NCI-H1048 (cell line): ENCODE results near the gene OR6C70.
"Not testable (repeated sequence)": the region's sequence is repeated elsewhere in the genome, so short reads cannot be mapped to it uniquely, and the experiment has no call there.

Experiments used
- DNase-seq: peaks from one replicate; lab custom pipeline; 2025; lab: John Stamatoyannopoulos, UW

OR6C70 gene

GRCh38 chr12:55470088-55470829 is at the start of gene OR6C70:
Gene OR6C70 (minus strand): TSS chr12:55470138. CDS start chr12:55470138, 0 bp downstream.
- no peak for DNase-seq

DNA sequence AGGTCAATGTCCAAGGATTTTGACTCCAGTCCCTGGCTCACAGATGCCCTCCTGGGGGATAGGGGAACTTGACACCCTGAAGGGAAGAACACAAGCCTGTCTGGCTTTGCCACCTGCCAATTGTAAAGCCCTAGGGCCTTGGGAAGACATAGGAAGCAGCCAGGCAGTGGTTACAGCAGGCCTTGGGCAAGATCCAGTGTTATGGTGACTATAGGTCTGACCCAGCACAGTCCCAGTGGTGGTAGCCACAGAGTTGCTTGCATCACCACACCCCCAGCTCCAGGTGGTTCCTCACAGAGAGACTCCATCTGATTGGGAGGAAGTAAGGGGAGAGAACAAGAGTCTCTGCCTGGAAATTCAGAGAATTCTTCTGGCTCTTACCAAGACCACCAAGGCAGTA is 46.5 kb upstream of the OR6C70 start:
- no peak for DNase-seq

GRCh38 chr12:55515696-55516095 is 45.8 kb upstream of the OR6C70 start:
- DNase-seq = no peak

- DNase-seq = no peak
Measured at GRCh38 chr12:55501601-55502000, 31.7 kb upstream of the OR6C70 start.

GRCh38 chr12:55499810-55500252 is 29.9 kb upstream of the OR6C70 start:
- DNase-seq = no peak

DNA sequence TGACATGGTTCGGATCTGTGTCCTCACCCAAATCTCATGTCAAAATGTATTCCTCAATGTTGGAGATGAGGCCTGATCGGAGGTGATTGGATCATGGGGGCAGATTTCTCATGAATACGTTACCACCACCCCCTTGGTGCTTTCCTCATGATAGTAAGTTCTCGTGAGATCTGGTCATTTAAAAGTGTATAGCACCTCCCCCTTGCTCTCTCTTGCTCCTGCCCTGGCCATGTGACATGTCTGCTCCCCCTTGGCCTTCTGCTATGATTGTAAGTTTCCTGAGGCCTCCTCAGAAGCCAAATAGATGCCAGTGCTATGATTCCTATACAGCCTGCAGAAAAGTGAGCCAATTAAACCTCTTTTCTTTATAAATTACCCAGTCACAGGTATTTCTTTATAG is 29.3 kb upstream of the OR6C70 start:
- no peak for DNase-seq

DNA sequence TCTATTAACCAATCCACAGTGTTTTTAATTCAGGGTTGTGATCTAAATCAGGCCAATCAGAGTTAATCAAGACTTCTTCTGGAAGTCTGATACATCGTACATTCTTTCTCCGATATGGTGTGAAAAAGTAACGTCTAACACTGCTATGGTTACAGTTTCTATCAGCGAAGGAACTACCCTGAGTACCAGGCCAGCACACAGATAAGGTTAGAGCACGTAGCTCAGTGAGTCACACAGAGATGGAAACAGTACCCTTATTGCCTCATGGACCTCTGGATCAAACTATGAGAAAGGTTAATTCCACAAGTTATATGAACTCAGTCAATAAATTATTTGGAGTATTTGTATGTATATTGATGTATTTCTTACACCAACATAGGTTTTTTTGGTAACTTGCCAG is 25.6 kb upstream of the OR6C70 start:
- DNase-seq = no peak

- DNase-seq = no peak
Measured at GRCh38 chr12:55492078-55492477, 22.1 kb upstream of the OR6C70 start, which contains the start of gene OR6C68. Gene OR6C68 (plus strand): TSS chr12:55492378. CDS start chr12:55492378, 0 bp downstream.

DNA sequence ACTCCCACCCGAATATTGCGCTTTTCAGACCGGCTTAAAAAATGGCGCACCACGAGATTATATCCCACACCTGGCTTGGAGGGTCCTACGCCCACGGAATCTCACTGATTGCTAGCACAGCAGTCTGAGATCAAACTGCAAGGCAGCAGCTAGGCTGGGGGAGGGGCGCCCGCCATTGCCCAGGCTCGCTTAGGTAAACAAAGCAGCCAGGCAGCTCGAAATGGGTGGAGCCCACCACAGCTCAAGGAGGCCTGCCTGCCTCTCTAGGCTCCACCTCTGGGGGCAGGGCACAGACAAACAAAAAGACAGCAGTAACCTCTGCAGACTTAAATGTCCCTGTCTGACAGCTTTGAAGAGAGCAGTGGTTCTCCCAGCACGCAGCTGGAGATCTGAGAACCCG is 14.3 kb upstream of the OR6C70 start:
- DNase-seq = not testable (repeated sequence)

DNA sequence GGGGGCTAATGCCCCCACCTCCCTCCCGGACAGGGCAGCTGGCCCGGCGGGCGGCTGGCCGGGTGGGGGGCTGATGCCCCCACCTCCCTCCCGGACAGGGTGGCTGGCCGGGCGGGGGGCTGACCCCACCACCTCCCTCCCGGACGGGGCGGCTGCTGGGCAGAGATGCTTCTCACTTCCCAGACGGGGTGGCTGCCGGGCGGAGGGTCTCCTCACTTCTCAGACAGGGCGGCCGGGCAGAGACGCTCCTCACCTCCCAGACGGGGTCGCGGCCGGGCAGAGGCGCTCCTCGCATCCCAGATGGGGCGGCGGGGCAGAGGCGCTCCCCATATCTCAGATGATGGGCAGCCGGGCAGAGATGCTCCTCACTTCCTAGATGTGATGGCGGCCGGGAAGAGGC is 9.2 kb upstream of the OR6C70 start:
- not testable (repeated sequence) for DNase-seq

GRCh38 chr12:55472264-55472663 is 2.3 kb upstream of the OR6C70 start:
- DNase-seq = no peak

DNA sequence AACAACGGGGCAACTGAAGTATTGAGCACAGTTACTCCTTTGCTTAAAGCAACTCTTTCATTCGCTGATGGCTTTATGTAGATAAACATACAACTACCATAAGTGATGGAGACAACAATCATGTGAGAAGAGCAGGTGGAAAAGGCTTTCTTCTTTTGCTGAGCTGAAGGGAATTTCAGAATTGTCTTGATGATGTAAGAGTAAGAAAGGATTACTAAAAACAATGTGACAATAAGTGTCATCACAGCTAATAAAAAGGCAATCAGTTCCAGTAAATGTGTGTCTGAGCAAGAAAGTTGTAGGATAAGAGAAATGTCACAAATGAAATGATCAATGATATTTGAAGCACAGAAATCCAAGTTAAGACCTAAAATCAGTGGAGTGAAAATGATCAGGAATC is 647 bp downstream of the OR6C70 start:
- no peak for DNase-seq

DNA sequence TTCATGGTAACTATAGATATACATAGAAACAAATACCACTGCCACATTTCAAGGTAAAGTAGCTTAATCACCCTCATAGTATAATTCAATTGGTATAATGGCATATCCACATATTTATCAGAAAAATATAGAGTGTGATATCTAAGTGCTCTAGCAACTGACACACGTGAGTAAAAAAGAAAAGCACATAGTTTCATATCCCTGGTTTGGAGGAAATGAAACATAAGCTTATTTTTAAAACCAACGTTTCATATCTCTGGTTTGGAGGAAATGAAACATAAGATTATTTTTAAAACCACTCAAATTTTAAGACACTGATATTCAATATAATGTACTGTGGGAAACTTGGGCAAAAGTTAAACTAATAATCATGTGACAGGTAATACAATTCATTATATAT is 2.1 kb downstream of the OR6C70 start:
- no peak for DNase-seq

- not testable (repeated sequence) for DNase-seq
Measured at GRCh38 chr12:55464926-55465325, 5.0 kb downstream of the OR6C70 start.

GRCh38 chr12:55448825-55449224 is 21.1 kb downstream of the OR6C70 start:
- no peak for DNase-seq

- no peak for DNase-seq
Measured at GRCh38 chr12:55446326-55446725, 23.6 kb downstream of the OR6C70 start.

DNA sequence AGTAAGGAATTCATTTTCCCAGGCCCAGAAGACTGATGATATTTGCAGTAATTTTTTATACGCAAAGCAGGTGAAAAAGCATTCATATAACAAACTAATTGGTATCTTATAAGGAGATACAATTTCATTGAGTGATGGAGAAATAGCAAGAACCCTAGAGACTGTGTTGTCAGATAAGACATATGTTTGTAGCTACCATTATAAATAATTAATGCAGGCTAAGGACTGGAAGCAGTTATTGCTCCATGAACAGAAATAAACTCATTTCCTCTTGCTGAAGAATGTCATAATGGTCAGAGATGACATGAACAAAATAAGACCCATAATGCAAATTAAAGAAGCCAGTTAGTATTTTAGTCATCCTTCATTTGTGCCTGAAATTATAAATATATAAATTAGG is 24.6 kb downstream of the OR6C70 start:
- no peak for DNase-seq

DNA sequence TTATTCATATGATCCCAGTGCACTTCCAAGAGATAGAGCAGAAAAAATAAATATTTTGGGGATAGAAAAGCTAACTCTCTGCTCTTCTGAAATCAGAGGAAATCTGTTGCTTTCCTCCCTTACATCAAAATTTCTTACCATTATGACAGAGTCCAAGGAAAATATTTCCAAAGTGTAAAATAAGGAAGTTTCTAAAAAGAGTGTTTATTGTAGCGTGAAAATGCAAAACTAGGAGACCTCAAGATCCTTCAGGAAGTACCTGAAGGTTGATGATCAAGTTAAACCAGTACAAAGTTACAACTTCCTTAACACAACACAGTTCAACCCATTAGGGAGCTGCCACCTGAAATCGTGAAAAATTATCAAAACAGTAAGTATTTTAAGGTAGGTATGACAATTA is 26.2 kb downstream of the OR6C70 start, which contains the start of gene OR6C2:
Gene OR6C2, plus strand, starts transcription at position 301 of the 400 bp plus-strand sequence. CDS start 8,138 bp downstream, outside the sequence.
- DNase-seq = no peak

DNA sequence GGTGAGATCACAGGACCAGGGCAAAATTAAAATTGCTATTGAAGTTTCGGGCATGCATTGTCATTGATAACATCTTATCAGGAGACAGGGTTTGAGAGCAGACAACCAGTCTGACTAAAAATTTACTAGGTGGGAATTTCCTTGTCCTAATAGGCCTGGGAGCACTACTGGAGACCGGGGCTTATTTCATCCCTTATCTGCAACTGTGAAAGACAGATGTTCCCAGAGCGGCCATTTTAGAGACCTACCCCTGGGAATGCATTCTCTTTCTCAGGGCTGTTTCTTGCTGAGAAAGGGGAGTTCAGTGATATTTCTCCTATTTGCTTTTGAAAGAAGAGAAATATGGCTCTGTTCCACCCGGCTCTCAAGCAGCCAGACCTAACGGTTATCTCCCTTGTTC is 28.7 kb downstream of the OR6C70 start:
- DNase-seq = not testable (repeated sequence)

DNA sequence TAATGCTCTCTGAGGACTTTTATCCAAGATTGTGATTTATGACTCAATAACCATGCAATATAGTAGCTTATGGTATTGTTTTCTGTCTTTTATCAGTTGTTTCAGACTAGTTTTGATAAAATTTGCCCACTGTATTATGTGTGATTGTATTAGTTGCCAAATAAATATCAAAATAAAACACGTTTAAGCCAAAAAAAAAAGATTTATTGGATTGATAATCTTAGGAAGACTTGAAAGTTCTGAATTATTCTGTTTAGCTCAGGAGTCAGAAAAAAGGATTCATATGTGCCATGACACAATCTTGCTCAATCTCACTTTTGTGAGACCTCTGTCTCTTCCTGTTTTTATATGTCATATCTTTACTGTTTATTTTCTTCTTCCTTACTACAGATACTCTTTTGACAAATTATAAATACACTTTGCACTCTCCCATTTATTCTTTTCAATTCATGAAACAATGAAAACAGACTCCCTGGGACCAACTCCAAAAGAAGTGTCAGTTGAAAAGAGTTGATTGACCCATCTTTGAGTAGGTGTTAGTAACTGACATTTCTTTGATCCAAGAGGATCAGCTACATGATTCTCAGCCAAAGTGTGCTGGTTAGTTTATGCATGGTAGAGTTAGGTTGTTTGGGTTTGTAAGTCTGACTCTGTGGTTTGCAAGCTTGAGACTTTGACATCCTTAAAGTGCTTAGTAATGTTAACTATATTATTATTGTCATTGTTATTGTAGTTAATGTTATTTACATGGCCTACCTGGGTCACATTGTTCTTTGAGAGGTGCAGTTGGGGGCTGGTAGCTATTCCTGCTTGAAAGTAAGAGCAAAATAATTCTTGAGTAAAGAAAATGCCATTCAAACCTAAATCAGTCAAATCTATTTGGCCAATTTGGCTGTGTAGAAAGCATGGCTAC is 41.4 kb downstream of the OR6C70 start:
- DNase-seq = no peak

DNA sequence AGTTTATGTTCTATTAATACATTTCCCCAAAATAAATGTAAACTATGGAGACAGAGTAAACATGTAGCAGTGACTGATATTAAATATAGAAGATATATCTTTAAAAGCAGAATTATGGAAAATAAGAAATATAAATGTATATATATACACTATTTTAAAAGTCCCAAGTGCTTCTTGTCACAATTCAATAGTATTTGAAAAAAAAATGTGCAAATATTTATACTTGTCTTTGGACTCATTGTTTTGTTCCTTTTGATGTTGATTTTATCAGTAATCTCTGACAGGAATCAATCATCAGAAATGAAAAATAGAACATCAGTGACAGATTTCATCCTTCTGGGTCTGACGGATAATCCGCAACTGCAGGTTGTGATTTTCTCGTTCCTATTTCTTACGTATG is 44.0 kb downstream of the OR6C70 start, which contains the start of gene OR6C76:
Gene OR6C76, plus strand, starts transcription at position 301 of the 400 bp plus-strand sequence. Its CDS starts 0 bp downstream, at position 301.
- no peak for DNase-seq

GRCh38 chr12:55420307-55420962 is 49.5 kb downstream of the OR6C70 start:
- no peak for DNase-seq
